Parathyroid adenoma (tissue), 2 donors: ENCODE results near the gene SRCAP.
A peak's percentile ranks its signal among the peaks of the same experiment; 100 is the strongest.

Experiments used
- H2AFZ ChIP-seq: fragments of 300-600 bp; sonication (generic); one replicate; pipeline ENCODE4 v1.7.0; 2017; ENCODE audit warnings: antibody characterized with exemption, mild to moderate bottlenecking
- H3K27ac ChIP-seq: fragments of 300-600 bp; sonication (generic); one replicate; pipeline ENCODE4 v1.7.0; 2017
- H3K27me3 ChIP-seq: fragments of 300-600 bp; sonication (generic); one replicate; pipeline ENCODE4 v1.7.0; 2017; ENCODE audit warnings: low read length; ENCODE audit not compliant: control insufficient read depth, insufficient read depth
- H3K36me3 ChIP-seq: fragments of 300-600 bp; sonication (generic); one replicate; pipeline ENCODE4 v1.7.0; 2017; ENCODE audit warnings: low read length; ENCODE audit not compliant: control insufficient read depth, insufficient read depth
- H3K4me1 ChIP-seq: fragments of 300-600 bp; sonication (generic); one replicate; pipeline ENCODE4 v1.7.0; 2017; ENCODE audit warnings: control low read depth
- H3K4me2 ChIP-seq: fragments of 300-600 bp; sonication (generic); one replicate; pipeline ENCODE4 v1.7.0; 2017; ENCODE audit warnings: low read length
- H3K4me3 ChIP-seq: fragments of 300-600 bp; sonication (generic); one replicate; pipeline ENCODE4 v1.7.0; 2017; ENCODE audit warnings: low read depth, low read length
- H3K79me2 ChIP-seq: fragments of 300-600 bp; sonication (generic); one replicate; pipeline ENCODE4 v1.7.0; 2017; ENCODE audit warnings: control low read depth
- H3K9ac ChIP-seq: fragments of 300-600 bp; sonication (generic); one replicate; pipeline ENCODE4 v1.7.0; 2017; ENCODE audit warnings: mild to moderate bottlenecking
- H3K9me3 ChIP-seq: fragments of 300-600 bp; sonication (generic); one replicate; pipeline ENCODE4 v1.7.0; 2017; ENCODE audit warnings: low read length; ENCODE audit not compliant: control insufficient read depth
- CTCF ChIP-seq: fragments of 300-600 bp; sonication (generic); IDR thresholded peaks from one replicate; pipeline ENCODE4 v1.7.0; 2017; ENCODE audit warnings: antibody characterized with exemption, mild to moderate bottlenecking
- donor health status: primary hyperparathyroidism.

SRCAP gene

GRCh38 chr16:30655815-30656347, 43.1 kb upstream of the SRCAP start:
- no peaks in the 10 kb centered on the region for H3K9me3 ChIP-seq
- no peaks in the 10 kb centered on the region for H3K27me3 ChIP-seq
- peaks cover 21% of the 10 kb centered on the region for H3K79me2 ChIP-seq
- no peak overlapping the region for H2AFZ ChIP-seq
- no peak overlapping the region for H3K4me2 ChIP-seq
- no peak overlapping the region for H3K9ac ChIP-seq
- H3K27ac ChIP-seq = no peak overlapping the region
- no peak for TF ChIP-seq CTCF
- H3K4me1 ChIP-seq = peaks cover 20% of the 10 kb centered on the region
- H3K4me3 ChIP-seq = no peak overlapping the region
- no peaks in the 10 kb centered on the region for H3K36me3 ChIP-seq

- peaks cover 20% of the 10 kb centered on the region for H3K4me1 ChIP-seq
- no peak overlapping the region for H3K4me3 ChIP-seq
- no peak overlapping the region for H3K4me2 ChIP-seq
- no peaks in the 10 kb centered on the region for H3K9me3 ChIP-seq
- peak overlapping the region; percentile 98 for H3K27ac ChIP-seq
- peaks cover 26% of the 10 kb centered on the region for H3K79me2 ChIP-seq
- H3K9ac ChIP-seq = no peak overlapping the region
- no peak overlapping the region for H2AFZ ChIP-seq
- H3K27me3 ChIP-seq = no peaks in the 10 kb centered on the region
- no peak for TF ChIP-seq CTCF
- no peaks in the 10 kb centered on the region for H3K36me3 ChIP-seq
Observed at GRCh38 chr16:30656388-30656787, 42.6 kb upstream of the SRCAP start.

GRCh38 chr16:30656974-30657865, 41.8 kb upstream of the SRCAP start:
- peaks cover 31% of the 10 kb centered on the region for H3K79me2 ChIP-seq
- H2AFZ ChIP-seq = peak overlapping the region; percentile 89
- peak overlapping the region; percentile 98 for H3K27ac ChIP-seq
- TF ChIP-seq CTCF = no peak
- H3K36me3 ChIP-seq = no peaks in the 10 kb centered on the region
- peak overlapping the region; percentile 94 for H3K4me2 ChIP-seq
- H3K4me3 ChIP-seq = peak overlapping the region; percentile 77
- H3K9ac ChIP-seq = peak overlapping the region; percentile 29
- H3K9me3 ChIP-seq = no peaks in the 10 kb centered on the region
- no peaks in the 10 kb centered on the region for H3K27me3 ChIP-seq
- peaks cover 20% of the 10 kb centered on the region for H3K4me1 ChIP-seq

GRCh38 chr16:30657866-30658730, 40.9 kb upstream of the SRCAP start, which contains the start of gene FBRS:
FBRS (plus strand) TSS chr16:30658431; CDS start chr16:30659519, 1,088 bp downstream.
- peaks cover 30% of the 10 kb centered on the region for H3K79me2 ChIP-seq
- H3K27me3 ChIP-seq = no peaks in the 10 kb centered on the region
- H3K4me3 ChIP-seq = peak within 1 kb of the TSS; percentile 98
- H3K4me1 ChIP-seq = peaks cover 19% of the 10 kb centered on the region
- peak within 1 kb of the TSS; percentile 89 for H2AFZ ChIP-seq
- no peaks in the 10 kb centered on the region for H3K36me3 ChIP-seq
- H3K9me3 ChIP-seq = no peaks in the 10 kb centered on the region
- peak; percentile 92 for TF ChIP-seq CTCF
- H3K9ac ChIP-seq = peak within 1 kb of the TSS; percentile 72
- peak within 1 kb of the TSS; percentile 94 for H3K4me2 ChIP-seq
- peak within 1 kb of the TSS; percentile 98 for H3K27ac ChIP-seq
